Aorta (tissue), 5 donors: ENCODE data around the gene BSDC1. TPM values are rescaled to one million over a fixed set of nuclear protein-coding genes. Genes with fewer than 3 reads are reported as not detected.
"Not testable (repeated sequence)": the region's sequence is repeated elsewhere in the genome, so short reads cannot be mapped to it uniquely, and the experiment has no call there.

Source experiments
- ATAC-seq: fragments of 200-7000 bp; cut with Tn5 transposase; one replicate; pipeline ENCODE4 v1.9.1; 2022; ENCODE audit warnings: moderate library complexity; ENCODE audit not compliant: low FRiP score
- DNase-seq, 2 donors: peaks; one replicate each; pipeline ENCODE4 v3.0.0-alpha.2; 2020
- H3K27ac ChIP-seq, 2 donors: one replicate each; pipeline ENCODE4 v1.5.1; 2013; ENCODE audit warnings: low read length in 2 of 2, mild to moderate bottlenecking in 2 of 2, moderate library complexity in 2 of 2, control low read depth in 1 of 2, inconsistent platforms in 1 of 2, low read depth in 1 of 2
- H3K27me3 ChIP-seq, 2 donors: one replicate each; pipeline ENCODE4 v1.6.1; 2013; ENCODE audit warnings: control low read depth in 1 of 2, low read length in 1 of 2, mild to moderate bottlenecking in 1 of 2, moderate library complexity in 1 of 2; ENCODE audit not compliant: insufficient read depth in 2 of 2, control insufficient read depth in 1 of 2
- H3K36me3 ChIP-seq, 2 donors: one replicate each; pipeline ENCODE4 v1.6.1; 2013; ENCODE audit warnings: control low read depth in 1 of 2, low read length in 1 of 2, mild to moderate bottlenecking in 1 of 2; ENCODE audit not compliant: insufficient read depth in 2 of 2, control insufficient read depth in 1 of 2
- H3K4me1 ChIP-seq, 2 donors: one replicate each; pipeline ENCODE4 v1.6.1; 2013; ENCODE audit warnings: low read length in 2 of 2, control low read depth in 1 of 2, mild to moderate bottlenecking in 1 of 2, moderate library complexity in 1 of 2; ENCODE audit not compliant: insufficient read depth in 2 of 2, control insufficient read depth in 1 of 2
- H3K4me3 ChIP-seq, 2 donors: one replicate each; pipeline ENCODE4 v1.5.1; 2013; ENCODE audit warnings: low read length in 2 of 2, control low read depth in 1 of 2, mild to moderate bottlenecking in 1 of 2
- H3K9me3 ChIP-seq: one replicate; pipeline ENCODE4 v1.6.1; 2013; ENCODE audit warnings: mild to moderate bottlenecking, low read length; ENCODE audit not compliant: control insufficient read depth
- WGBS, 2 donors: extraction: QIAGEN DNeasy Blood & Tissue Kit; methylation state at CpG; one replicate each; pipeline ENCODE4 v1.1.7; 2013; 5-methylcytosine and 5-hydroxymethylcytosine counted together
- intact Hi-C, 2 donors: fragments of 100-400 bp; cut with DNase I; formaldehyde crosslinking; loops; one replicate each; pipeline versions ENCODE4 v1.14.2 to v1.15.0; 2022
- long read RNA-seq, 2 donors: library from polyadenylated mRNA; unstranded; transcript quantifications; one replicate each; pipeline ENCODE4 v2.0.0, GENCODE V29; 2020 to 2021
- polyA plus RNA-seq, 2 donors: library from polyadenylated mRNA; stranded (reverse); fragments of 200-250 nt; gene quantifications; one replicate each; pipeline ENCODE4 v1.2.3, GENCODE V29; 2013
- total RNA-seq, 2 donors: library from RNA; stranded (reverse); fragmentation: NEBNext Ultra II Directional; extraction: Animal tissue kit (Norgen Biotek cat#: 25700); gene quantifications; one replicate each; pipeline ENCODE4 v1.2.1, GENCODE V29; 2021
- donor health status: healthy with polysubstance abuse.
- donor health status: Bipolar disorder and iron deficiency.
- donor health status: DM: no; HTN: no; CAD: no.
- donor health status: DM: no; HTN: no; CAD: no.
- donor health status: DM: yes; HTN: yes; CAD: no.

BSDC1 gene
- total RNA-seq (10 to 100 TPM; 55.2 to 62.8 TPM), polyA plus RNA-seq (10 to 100 TPM; 26.4 to 42.9 TPM)
- long read RNA-seq, donor 1, full-length matches to known transcripts: 70 of 139 reads
- long read RNA-seq, donor 1, partial matches to known transcripts: 42 of 139 reads
- long read RNA-seq, donor 1, other reads (novel, unspliced or antisense): 27 of 139 reads
- long read RNA-seq, donor 2, transcript BSDC1-206 (11 exons, 2,846 nt): major isoform, 17 of 51 reads
- long read RNA-seq, donor 2, partial matches to known transcripts: 16 of 51 reads
- long read RNA-seq, donor 2, other reads (novel, unspliced or antisense): 18 of 51 reads

DNA sequence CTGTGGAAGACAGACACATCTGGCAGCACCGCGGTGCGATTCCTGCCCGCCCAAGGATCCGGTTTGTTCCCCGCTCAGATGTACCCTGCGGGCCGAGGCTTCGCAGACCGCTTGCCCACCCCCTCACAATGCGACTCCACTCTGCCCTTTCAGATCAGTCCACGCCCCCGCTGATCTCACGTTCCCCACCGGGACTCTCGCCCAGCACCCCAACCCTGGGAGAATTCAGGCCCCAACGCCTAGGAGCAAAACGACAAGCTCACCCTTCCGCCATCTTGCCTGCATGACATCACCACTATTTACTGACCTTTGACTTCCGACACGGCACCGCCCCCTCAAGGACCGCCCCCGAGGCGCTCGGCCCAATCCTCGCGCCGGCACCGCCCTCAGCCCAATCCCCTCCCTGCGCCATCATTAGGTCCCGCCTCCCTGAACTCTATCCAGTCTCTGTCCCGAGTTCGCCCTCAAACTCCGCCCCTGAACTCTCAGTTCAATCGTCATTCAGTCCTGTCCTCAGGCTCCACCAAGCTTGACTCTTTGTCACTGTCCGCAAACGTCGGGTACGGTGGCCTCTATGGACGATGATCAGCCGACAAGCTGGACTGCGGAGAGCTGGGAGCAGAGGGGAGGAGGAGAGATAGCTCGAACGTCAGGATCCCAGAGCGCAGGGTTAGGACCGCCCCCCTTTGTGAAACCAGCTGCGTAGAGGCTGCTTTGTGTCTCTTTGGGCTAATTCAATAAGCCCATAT is at the start of gene BSDC1:
TSS of gene BSDC1 (minus strand) at position 301 of the 749 bp plus-strand sequence. CDS start at position 274, 27 bp downstream.
- WGBS, 2 donors: 0 to 1% methylated on average over 48 of the region's 48 CpGs
- ATAC-seq (peak; percentile 99), DNase-seq (peak; percentile 98 to 99)
- no peaks in the 10 kb centered on the region for H3K36me3 ChIP-seq
- H3K27me3 ChIP-seq: no peaks in the 10 kb centered on the region
- peak within 1 kb of the TSS; percentile 70 to 72 for H3K4me3 ChIP-seq
- intact Hi-C loops: no loop called here
- H3K9me3 ChIP-seq: no peaks in the 10 kb centered on the region
- H3K4me1 ChIP-seq: no peaks in the 10 kb centered on the region
- peak within 1 kb of the TSS; percentile 87 to 91 for H3K27ac ChIP-seq

GRCh38 chr1:32441467-32441866 is 47.2 kb upstream of the BSDC1 start:
- not testable (repeated sequence) for DNase-seq, H3K27me3 ChIP-seq, H3K4me3 ChIP-seq, H3K27ac ChIP-seq, H3K36me3 ChIP-seq, H3K4me1 ChIP-seq, H3K9me3 ChIP-seq, ATAC-seq
- intact Hi-C loops: loop anchor here in 1 of 2 donors (10.0 kb wide), 1 partner anchor 173 kb away; no protein-coding TSS in a partner anchor
- 93 to 95% methylated on average over 10 of the region's 10 CpGs for WGBS, 2 donors

DNA sequence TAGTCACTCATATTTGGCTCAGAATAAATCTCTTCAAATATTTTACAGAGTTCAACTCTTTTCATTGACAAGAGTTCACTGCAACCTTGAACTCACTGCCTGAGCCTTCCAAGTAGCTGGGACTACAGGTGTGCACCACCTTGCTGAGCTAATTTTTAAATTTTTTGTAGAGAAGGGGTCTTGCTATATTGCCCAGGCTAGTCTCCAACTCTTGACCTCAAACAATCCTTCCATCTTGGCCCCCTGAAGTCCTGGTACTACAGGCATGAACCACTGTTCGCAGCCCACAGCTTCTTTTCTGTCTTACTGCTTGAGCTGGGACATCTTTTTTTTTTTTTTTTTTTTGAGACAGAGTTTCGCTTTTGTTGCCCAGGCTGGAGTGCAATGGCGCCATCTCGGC is 44.5 kb upstream of the BSDC1 start:
- H3K4me1 ChIP-seq, H3K9me3 ChIP-seq, H3K27me3 ChIP-seq, H3K36me3 ChIP-seq, H3K4me3 ChIP-seq, ATAC-seq, H3K27ac ChIP-seq, DNase-seq, intact Hi-C loops: not testable (repeated sequence)
- WGBS, 2 donors: 94 to 95% methylated on average over 4 of the region's 4 CpGs

GRCh38 chr1:32438136-32438535 is 43.9 kb upstream of the BSDC1 start:
- Histone ChIP-seq H3K27me3 (peaks cover 0 to 1% of the 10 kb centered on the region in 2 donors), H3K9me3 (no peaks in the 10 kb centered on the region), H3K36me3 (no peaks in the 10 kb centered on the region), H3K4me1 (no peaks in the 10 kb centered on the region), H3K27ac (no peak overlapping the region), H3K4me3 (no peak overlapping the region)
- intact Hi-C loops: no loop called here
- DNase-seq (no peak), ATAC-seq (no peak)
- 61 to 65% methylated on average over 1 of the region's 1 CpG for WGBS, 2 donors

DNA sequence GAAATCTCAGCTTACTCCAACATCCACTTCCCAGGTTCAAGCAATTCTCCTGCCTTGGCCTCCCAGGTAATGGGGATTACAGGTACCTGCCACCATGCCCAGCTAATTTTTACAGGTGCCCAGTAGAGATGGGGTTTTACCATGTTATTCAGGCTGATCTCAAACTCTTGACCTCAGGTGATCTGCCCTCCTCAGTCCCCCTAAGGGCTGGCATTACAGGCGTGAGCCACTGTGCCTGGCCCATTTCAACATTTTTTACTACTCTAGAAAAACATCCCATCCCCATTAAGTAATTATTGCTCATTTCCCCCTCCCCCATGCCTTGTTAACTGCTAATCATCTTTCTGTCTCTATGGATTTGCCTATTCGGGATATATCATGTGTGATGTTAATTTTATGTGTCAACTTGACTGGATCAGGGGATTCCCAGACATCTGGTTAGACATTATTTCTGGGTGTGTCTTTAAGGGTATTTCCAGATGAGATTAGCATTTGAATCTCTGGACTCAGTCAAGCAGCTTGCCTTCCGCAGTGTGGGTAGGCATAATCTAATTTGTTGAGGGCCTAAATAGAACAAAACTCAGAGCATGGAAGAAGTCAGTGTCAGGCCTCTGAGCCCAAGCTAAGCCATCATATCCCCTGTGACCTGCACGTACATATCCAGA is 37.6 kb upstream of the BSDC1 start:
- no peak for ATAC-seq
- 81% methylated on average over 4 of the region's 4 CpGs for WGBS, 2 donors
- intact Hi-C loops: no loop called here

GRCh38 chr1:32427264-32427963 is 33.2 kb upstream of the BSDC1 start:
- Histone ChIP-seq H3K27me3 (no peaks in the 10 kb centered on the region), H3K9me3 (no peaks in the 10 kb centered on the region), H3K4me3 (no peak overlapping the region), H3K36me3 (no peaks in the 10 kb centered on the region), H3K27ac (no peak overlapping the region), H3K4me1 (no peaks in the 10 kb centered on the region)
- WGBS, 2 donors: 73 to 74% methylated on average over 17 of the region's 17 CpGs
- intact Hi-C loops: no loop called here
- ATAC-seq (no peak), DNase-seq (no peak)

More for the DNA sequence above, 37.6 kb upstream of the BSDC1 start:
- H3K9me3 ChIP-seq: no peaks in the 10 kb centered on the region
- no peaks in the 10 kb centered on the region for H3K36me3 ChIP-seq
- no peak for DNase-seq
- no peaks in the 10 kb centered on the region for H3K4me1 ChIP-seq
- no peaks in the 10 kb centered on the region for H3K27me3 ChIP-seq
- no peak overlapping the region for H3K27ac ChIP-seq
- H3K4me3 ChIP-seq: no peak overlapping the region

GRCh38 chr1:32426489-32427255 is 32.4 kb upstream of the BSDC1 start:
- Histone ChIP-seq H3K27me3 (no peaks in the 10 kb centered on the region), H3K27ac (no peak overlapping the region), H3K4me1 (no peaks in the 10 kb centered on the region), H3K4me3 (no peak overlapping the region), H3K9me3 (no peaks in the 10 kb centered on the region), H3K36me3 (no peaks in the 10 kb centered on the region)
- ATAC-seq: no peak
- DNase-seq: peak in 1 of 2 donors; percentile 44
- intact Hi-C loops: no loop called here
- 4 to 5% methylated on average over 31 to 36 of the region's 36 CpGs for whole genome bisulfite sequencing, 2 donors

- intact Hi-C loops: no loop called here
- 90 to 94% methylated on average over 1 of the region's 1 CpG for WGBS, 2 donors
- H3K27ac ChIP-seq: no peak overlapping the region
These were observed 27.5 kb upstream of the BSDC1 start for GRCh38 chr1:32421775-32422174.

More at GRCh38 chr1:32421775-32422174, 27.5 kb upstream of the BSDC1 start:
- ATAC-seq: no peak
- DNase-seq: no peak
- Histone ChIP-seq H3K36me3 (no peaks in the 10 kb centered on the region), H3K4me1 (no peaks in the 10 kb centered on the region), H3K4me3 (no peak overlapping the region), H3K27me3 (no peaks in the 10 kb centered on the region), H3K9me3 (no peaks in the 10 kb centered on the region)
